Loucy (cell line): ENCODE measurements around the gene APBB2.

Experiments
- H2AFZ ChIP-seq: fragments of 200-600 bp; sonication (generic); 2 replicates; pipeline ENCODE4 v1.6.0; 2016; ENCODE audit warnings: antibody characterized with exemption, mild to moderate bottlenecking, low read length, moderate library complexity
- H3F3A ChIP-seq: fragments of 200-600 bp; 2 replicates; pipeline ENCODE4 v1.6.0; 2016; ENCODE audit warnings: antibody characterized with exemption, low read depth, mild to moderate bottlenecking
- H3K27me3 ChIP-seq: fragments of 200-600 bp; sonication (generic); 2 replicates; pipeline ENCODE4 v1.6.1; 2014; ENCODE audit warnings: low read length, mild to moderate bottlenecking; ENCODE audit not compliant: insufficient read depth, poor library complexity, severe bottlenecking
- H3K36me3 ChIP-seq: fragments of 200-600 bp; sonication (generic); 2 replicates; pipeline ENCODE4 v1.6.1; 2016; ENCODE audit warnings: low read length; ENCODE audit not compliant: insufficient read depth
- H3K4me1 ChIP-seq: fragments of 200-600 bp; sonication (generic); 2 replicates; pipeline ENCODE4 v1.5.1; 2014; ENCODE audit warnings: low read length, mild to moderate bottlenecking; ENCODE audit not compliant: insufficient read depth, poor library complexity, severe bottlenecking
- H3K4me2 ChIP-seq: fragments of 200-600 bp; sonication (generic); 2 replicates; pipeline ENCODE4 v1.6.0; 2014; ENCODE audit warnings: antibody characterized with exemption, low read length, low read depth, mild to moderate bottlenecking; ENCODE audit not compliant: poor library complexity, severe bottlenecking
- H3K4me3 ChIP-seq: fragments of 200-600 bp; sonication (generic); 2 replicates; pipeline ENCODE4 v1.5.1; 2014; ENCODE audit warnings: low read length, mild to moderate bottlenecking, mixed read lengths; ENCODE audit not compliant: poor library complexity, severe bottlenecking
- H3K79me2 ChIP-seq: fragments of 200-600 bp; sonication (generic); 2 replicates; pipeline ENCODE4 v1.6.1; 2014; ENCODE audit warnings: low read length; ENCODE audit not compliant: insufficient read depth
- H3K9ac ChIP-seq: fragments of 200-600 bp; sonication (generic); 2 replicates; pipeline ENCODE4 v1.6.0; 2014; ENCODE audit warnings: mild to moderate bottlenecking, low read depth, low read length, moderate library complexity; ENCODE audit not compliant: poor library complexity, severe bottlenecking
- H3K9me2 ChIP-seq: fragments of 200-600 bp; sonication (generic); replicated peaks from 2 replicates; pipeline ENCODE4 v1.6.1; 2016; ENCODE audit warnings: low read depth, low read length, mixed read lengths
- H3K9me3 ChIP-seq: fragments of 200-600 bp; sonication (generic); 2 replicates; pipeline ENCODE4 v1.6.1; 2014; ENCODE audit warnings: mild to moderate bottlenecking, antibody characterized with exemption, low read length, low read depth; ENCODE audit not compliant: insufficient read depth
- H4K20me1 ChIP-seq: fragments of 200-600 bp; sonication (generic); 2 replicates; pipeline ENCODE4 v1.6.0; 2014; ENCODE audit warnings: antibody characterized with exemption, low read length, mild to moderate bottlenecking; ENCODE audit not compliant: insufficient read depth, poor library complexity, severe bottlenecking
- CTCF ChIP-seq: fragments of 200-600 bp; sonication (generic); conservative IDR thresholded peaks from 2 replicates; pipeline ENCODE4 v1.5.1; 2014; ENCODE audit warnings: mild to moderate bottlenecking, antibody characterized with exemption, low read length
- EZH2phosphoT487 ChIP-seq: fragments of 200-600 bp; IDR thresholded peaks from 2 replicates; pipeline ENCODE4 v1.6.1; 2018; ENCODE audit warnings: antibody characterized with exemption, mild to moderate bottlenecking, moderate library complexity, borderline replicate concordance

Gene APBB2

GRCh38 chr4:41002309-41002708 lies 212.0 kb downstream of the APBB2 start:
- H3K79me2 ChIP-seq: no peaks in the 10 kb centered on the region
- no peaks in the 10 kb centered on the region for H3K9me2 ChIP-seq
- no peaks in the 10 kb centered on the region for H3K27me3 ChIP-seq
- no peaks in the 10 kb centered on the region for H4K20me1 ChIP-seq
- H3K36me3 ChIP-seq: no peaks in the 10 kb centered on the region
- H3K9ac ChIP-seq: no peak overlapping the region
- H3K9me3 ChIP-seq: no peaks in the 10 kb centered on the region
- no peak overlapping the region for H2AFZ ChIP-seq
- H3F3A ChIP-seq: no peaks in the 10 kb centered on the region
- H3K4me2 ChIP-seq: no peak overlapping the region
- no peak for TF ChIP-seq EZH2phosphoT487
- TF ChIP-seq CTCF: no peak
- H3K4me1 ChIP-seq: no peaks in the 10 kb centered on the region
- H3K4me3 ChIP-seq: no peak overlapping the region

- TF ChIP-seq EZH2phosphoT487 (no peak), CTCF (no peak)
- no peaks in the 10 kb centered on the region for H4K20me1 ChIP-seq
- no peak overlapping the region for H3K4me3 ChIP-seq
- no peaks in the 10 kb centered on the region for H3K36me3 ChIP-seq
- no peaks in the 10 kb centered on the region for H3K79me2 ChIP-seq
- no peaks in the 10 kb centered on the region for H3K4me1 ChIP-seq
- H2AFZ ChIP-seq: no peak overlapping the region
- no peaks in the 10 kb centered on the region for H3K9me3 ChIP-seq
- no peak overlapping the region for H3K4me2 ChIP-seq
- no peaks in the 10 kb centered on the region for H3K9me2 ChIP-seq
- no peaks in the 10 kb centered on the region for H3K27me3 ChIP-seq
- H3K9ac ChIP-seq: no peak overlapping the region
- no peaks in the 10 kb centered on the region for H3F3A ChIP-seq
These were observed 214.0 kb downstream of the APBB2 start for GRCh38 chr4:41000356-41000755.

- Histone ChIP-seq H3K9me3 (no peaks in the 10 kb centered on the region), H3K79me2 (no peaks in the 10 kb centered on the region), H2AFZ (no peak overlapping the region), H3K36me3 (no peaks in the 10 kb centered on the region), H3K9ac (no peak overlapping the region), H3K27me3 (no peaks in the 10 kb centered on the region), H3F3A (no peaks in the 10 kb centered on the region), H3K4me2 (peak overlapping the region; percentile 8), H3K4me1 (no peaks in the 10 kb centered on the region), H3K9me2 (no peaks in the 10 kb centered on the region), H3K4me3 (no peak overlapping the region), H4K20me1 (no peaks in the 10 kb centered on the region)
- TF ChIP-seq CTCF: no peak
- TF ChIP-seq EZH2phosphoT487: no peak
These were observed 215.5 kb downstream of the APBB2 start for GRCh38 chr4:40998675-40999358.
